8988T (cell line): ENCODE results near the gene TMPRSS9.
A peak's percentile ranks its signal among the peaks of the same experiment; 100 is the strongest.
"Not testable (repeated sequence)": the region's sequence is repeated elsewhere in the genome, so short reads cannot be mapped to it uniquely, and the experiment has no call there.

Experiments used
- DNase-seq: peaks from one replicate; pipeline ENCODE4 v3.0.0; 2011

TMPRSS9 gene

DNA sequence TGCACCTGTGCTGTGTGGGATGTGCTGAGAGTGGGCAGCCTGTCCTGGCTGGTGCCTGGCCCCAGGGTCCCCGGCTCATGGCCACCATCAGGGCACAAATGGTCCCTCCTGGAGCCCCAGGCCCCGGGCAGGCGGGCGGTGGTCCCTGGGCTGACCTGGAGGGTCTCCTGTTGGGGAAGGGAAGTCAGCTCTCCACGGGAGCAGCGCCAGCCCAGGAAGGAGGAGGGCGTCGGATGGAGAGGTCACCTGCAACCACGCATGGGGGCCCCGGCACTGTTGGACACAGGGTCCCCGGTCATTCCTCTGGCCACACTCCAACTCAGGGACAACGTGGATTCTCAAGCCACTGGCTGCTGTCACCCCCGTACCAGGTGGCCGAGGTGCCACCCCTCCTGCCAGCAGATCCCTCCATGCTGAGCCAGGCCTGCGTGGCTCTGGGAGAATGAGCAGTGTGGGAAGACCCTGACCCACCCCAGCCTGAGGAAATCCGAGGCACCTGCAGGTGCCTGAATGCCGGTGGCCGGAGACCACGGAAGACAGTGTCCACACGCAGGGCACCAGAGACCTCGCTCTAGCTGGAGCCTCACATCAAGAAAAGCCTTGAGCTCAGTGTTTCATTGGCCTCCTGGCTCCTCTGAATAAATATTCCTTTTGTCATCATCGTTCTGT is 83.2 kb downstream of the TMPRSS9 start:
- no peak for DNase-seq

DNA sequence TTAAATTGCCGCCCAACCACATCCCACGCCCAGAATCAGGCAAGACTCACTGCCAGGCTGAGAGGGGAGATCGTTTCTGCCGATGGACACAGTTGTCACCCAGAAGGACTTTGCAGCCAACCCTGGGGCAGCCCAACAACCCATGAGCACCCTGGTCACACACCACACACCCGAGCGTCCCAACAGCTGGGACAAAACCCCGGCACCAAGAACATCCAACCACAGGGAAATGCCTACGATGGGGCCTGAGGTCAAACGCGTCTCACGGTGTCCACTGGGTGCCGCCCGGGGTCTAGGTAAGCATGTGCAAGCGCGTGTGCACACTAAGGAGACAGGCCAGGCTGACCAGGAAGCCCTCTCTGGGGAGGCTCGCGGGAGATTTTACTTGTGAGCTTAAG is 83.7 kb downstream of the TMPRSS9 start:
- no peak for DNase-seq

GRCh38 chr19:2444251-2445002 is 84.4 kb downstream of the TMPRSS9 start:
- no peak for DNase-seq

DNA sequence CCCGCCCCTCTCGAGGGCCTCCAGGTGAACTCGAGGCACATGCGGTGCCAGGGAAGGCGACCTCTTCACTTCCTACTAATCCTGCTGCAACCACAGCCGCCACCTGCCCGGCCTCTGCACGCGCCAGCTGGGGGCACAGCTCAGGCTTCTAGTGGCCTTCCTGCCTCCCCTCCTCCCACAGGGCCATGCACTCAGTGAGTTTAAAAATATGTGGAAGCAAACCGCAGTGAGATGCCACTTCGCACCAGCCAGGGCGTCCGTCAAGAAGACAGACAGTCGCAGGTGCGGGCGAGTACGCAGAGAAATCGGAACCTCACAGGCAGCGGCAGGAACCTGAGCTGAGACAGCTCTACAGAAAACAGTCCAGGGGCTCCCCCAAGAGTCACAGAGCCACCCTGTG is 86.3 kb downstream of the TMPRSS9 start:
- no peak for DNase-seq

DNA sequence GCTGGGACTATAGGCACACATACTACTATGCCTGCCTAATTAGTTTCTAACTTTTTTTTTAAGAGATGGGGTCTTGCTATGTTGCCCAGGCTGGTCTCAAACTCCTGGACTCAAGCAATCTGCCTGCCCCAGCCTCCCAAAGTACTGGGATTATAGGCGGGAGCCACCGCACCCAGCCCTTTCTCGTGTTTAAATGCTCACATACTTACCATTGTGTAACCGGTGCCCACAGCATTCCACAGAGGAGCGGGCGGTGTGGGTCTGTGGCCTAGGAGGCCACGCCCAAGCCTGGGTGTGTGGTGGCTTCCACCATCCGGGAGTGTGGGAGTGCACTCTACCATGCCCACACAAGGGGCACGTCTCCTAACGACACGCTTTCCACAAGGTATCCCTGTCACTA is 89.0 kb downstream of the TMPRSS9 start:
- no peak for DNase-seq

- DNase-seq, result no peak
Observed at GRCh38 chr19:2451138-2451537, 91.1 kb downstream of the TMPRSS9 start.

- no peak for DNase-seq
Observed at GRCh38 chr19:2451741-2452140, 91.7 kb downstream of the TMPRSS9 start.

GRCh38 chr19:2453431-2454025 is 93.5 kb downstream of the TMPRSS9 start:
- DNase-seq, result no peak

DNA sequence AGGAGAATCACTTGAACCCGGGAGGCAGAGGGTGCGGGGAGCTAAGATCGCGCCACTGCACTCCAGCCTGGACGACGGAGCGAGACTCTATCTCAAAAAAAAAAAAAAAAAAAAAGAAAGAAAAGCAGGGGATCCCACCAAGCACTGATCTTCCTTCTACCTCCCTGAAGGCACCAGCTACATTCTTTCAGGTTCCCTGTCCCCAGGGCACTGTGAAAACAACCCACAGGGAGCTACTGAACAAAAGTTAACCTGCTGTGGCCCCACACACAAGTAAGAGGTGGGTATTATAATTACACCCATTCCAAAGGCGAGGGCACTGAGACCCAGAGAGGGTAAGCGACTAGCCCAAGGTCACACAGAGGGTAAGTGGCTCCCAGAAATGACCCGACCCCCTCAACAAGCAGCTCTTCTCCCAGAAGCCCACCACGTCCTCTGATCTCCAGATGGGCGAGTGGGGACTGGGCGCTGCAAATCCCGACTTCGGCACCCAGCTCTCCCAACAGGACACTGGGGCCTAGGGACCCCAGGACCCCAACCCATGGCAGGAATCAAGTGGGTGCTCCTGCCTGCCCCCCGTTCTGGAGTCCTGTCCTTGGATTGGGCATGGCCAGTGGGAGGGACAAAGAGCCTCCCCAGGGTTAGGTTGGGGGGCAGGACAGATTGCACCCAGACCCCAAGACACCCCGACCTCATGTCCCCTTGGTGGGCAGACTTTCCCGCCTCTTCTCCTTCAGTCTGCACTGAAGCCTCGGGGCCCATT is 94.3 kb downstream of the TMPRSS9 start:
- DNase-seq, result no peak

DNA sequence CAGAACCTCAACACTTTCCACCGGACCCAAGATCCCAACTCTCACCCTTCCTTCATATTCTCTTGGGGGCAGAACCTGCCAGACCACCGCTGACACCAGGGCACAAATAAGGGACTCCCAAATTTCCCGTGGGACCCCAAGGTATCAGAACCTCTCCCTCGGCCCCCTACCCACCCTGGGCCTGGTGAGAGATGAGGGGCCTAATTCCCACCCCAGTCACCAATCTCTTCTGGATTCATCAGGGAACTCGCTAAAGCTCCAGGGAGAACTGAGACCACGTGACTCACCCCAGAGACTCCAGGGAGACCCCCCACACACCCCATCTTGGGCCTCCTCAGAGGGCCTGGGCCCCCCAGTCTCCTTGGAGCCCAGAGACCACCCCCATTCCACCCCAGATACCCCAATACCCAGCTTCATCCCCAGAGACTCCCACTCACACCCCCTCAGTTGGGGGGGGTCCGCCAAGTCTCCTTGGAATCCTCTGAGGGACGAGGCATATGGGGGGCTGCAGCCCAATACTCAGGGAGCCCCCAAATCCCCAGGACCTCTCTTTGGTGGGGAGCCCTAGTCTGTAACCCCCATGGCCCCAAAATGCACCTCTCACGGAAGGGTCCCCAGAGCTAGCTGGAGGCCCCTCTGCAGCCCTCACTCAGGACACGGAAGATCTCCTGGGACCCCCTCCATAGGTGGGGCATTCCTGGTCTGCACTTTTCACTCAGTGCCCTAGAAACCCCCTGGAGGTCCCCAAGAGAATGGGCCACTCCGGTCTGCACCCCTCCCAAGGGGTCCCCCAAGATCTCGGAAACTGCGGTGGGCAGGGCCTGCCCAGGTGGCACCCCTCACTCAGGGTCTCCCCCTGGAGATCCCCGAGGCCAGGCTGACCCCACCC is 95.1 kb downstream of the TMPRSS9 start:
- no peak for DNase-seq

GRCh38 chr19:2455851-2456570 is 95.9 kb downstream of the TMPRSS9 start:
- no peak for DNase-seq

GRCh38 chr19:2457394-2458037 is 97.5 kb downstream of the TMPRSS9 start:
- DNase-seq, result no peak

DNA sequence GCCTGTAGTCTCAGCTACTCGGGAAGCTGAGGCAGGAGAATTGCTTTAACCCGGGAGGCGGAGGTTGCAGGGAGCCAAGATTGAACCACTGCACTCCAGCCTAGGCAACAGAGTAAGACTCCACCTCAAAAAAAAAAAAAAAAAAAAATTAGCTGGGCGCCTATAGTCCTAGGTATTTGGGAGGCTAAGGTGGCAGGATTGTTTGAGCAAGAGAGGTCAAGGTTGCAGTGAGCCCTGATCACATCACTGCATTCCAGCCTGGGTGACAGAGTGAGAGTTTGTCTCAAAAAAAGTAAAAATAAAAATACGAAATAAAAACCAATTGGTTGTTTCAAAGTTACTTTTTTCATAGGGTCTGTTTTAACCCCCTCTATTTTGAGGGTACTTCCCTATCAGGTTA is 98.0 kb downstream of the TMPRSS9 start:
- no peak for DNase-seq

DNA sequence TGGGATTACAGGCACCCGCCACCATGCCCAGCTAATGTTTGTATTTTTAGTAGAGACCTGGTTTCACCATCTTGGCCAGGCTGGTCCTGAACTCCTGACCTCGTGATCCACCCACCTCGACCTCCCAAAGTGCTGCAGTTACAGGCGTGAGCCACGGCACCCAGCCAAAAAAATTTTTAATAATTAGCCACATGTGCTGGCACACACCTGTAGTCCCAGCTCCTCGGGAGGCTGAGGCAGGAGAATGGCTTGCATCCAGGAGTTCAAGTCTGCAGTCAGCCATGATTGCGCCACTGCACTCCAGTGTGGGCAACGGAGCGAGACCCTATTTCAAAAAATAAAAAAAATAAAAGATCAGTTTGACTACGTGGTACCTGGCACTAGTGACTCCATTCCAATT is 98.7 kb downstream of the TMPRSS9 start:
- not testable (repeated sequence) for DNase-seq

GRCh38 chr19:2460245-2460644 is 100.2 kb downstream of the TMPRSS9 start:
- DNase-seq, result no peak

DNA sequence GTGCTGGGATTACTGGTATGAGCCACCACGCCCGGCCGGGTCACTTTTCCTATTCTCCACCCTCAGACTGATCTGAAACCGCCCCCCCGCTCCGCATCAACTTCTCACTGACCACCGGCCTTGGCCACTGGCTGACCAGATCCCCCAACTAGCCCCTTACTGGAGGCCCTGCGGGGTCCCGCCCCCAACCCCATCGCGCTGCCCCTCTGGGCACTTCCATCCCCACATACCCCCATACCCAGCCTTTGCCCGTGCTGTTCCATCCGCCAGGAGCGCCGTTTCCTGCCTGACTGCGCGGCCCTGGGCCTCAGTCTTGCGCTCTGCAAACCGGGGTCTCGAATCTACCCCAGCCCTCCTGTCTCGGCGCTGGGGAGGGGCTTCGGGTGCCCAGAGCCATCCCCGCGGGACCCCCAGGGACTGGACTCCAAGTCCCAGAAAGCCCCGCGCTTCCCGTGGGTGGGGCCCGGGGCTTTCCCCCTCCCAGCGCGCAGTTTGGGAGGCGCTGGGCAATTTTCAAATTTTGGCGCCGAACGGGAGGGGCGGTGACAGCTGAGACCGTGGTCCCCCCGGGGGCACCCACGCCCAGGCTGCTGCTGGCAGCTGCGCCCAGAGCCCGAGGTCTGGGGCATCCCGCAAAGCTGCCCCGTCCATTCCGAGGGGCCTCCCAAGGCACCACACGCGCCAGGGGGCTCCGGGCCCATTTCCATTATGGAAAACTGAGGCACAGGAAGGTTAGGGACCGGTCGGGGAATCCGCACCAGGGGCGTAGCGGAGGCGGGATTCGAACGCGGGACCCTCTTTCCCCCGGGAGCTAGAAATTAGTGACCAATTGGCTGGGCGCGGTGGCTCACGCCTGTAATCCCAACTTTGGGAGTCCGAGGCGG is 101.9 kb downstream of the TMPRSS9 start:
- DNase-seq, result peak; percentile 69

DNA sequence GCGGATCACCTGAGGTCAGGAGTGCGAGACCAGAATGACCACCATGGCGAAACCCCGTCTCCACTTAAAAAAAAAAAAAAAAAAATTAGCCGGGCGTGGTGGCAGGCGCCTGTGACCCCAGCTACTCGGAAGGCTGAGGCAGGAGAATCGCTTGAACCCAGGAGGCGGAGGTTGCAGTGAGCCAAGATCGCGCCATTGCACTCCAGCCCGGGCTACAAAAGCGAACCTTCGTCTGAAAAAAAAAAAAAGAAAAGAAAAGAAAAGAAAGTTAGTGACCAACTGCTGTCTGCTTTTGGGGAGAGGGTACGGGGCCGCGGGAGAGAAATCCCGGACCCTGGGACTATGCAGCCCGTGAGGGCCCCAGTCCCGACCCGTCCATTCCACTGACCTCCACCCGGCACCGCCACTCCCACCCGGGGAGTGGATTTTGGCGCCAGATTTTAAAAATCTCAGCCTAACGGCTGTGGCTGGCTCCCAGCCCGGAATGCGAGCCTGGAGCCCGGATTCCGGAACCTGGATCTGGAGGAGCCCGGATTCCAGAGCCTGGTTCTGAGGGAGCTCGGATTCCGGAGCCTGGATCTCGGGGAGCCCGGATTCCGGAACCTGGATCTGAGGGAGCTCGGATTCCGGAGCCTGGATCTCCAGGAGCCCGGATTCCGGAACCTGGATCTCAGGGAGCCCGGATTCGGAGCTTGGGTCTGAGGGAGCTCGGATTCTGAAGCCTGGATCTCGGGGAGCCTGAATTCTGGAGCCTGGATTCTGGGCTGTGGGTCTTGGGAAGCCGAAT is 102.8 kb downstream of the TMPRSS9 start:
- no peak for DNase-seq

DNA sequence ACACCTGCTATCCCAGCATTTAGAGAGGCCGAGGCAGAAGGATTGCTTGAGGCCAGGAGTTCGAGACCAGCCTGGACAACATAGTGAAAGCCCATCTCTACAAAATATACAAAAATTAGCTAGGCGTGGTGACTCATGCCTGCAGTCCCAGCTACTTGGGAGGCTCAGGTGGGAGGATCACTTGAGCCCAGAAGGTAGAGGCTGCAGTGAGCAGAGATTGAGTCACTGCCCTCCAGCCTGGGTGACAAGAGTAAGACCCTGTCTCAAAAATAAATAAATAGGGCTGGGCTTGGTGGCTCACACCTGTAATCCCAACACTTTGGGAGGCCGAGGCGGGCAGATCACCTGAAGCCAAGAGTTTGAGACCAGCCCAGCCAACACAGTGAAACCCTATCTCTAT is 103.6 kb downstream of the TMPRSS9 start:
- DNase-seq, result not testable (repeated sequence)

- no peak for DNase-seq
Observed at GRCh38 chr19:2464389-2464788, 104.3 kb downstream of the TMPRSS9 start.
